ENCODE results near the gene RTN3. TPM values are rescaled to one million over a fixed set of nuclear protein-coding genes. Genes with fewer than 3 reads are reported as not detected.

RTN3 gene, protein sequence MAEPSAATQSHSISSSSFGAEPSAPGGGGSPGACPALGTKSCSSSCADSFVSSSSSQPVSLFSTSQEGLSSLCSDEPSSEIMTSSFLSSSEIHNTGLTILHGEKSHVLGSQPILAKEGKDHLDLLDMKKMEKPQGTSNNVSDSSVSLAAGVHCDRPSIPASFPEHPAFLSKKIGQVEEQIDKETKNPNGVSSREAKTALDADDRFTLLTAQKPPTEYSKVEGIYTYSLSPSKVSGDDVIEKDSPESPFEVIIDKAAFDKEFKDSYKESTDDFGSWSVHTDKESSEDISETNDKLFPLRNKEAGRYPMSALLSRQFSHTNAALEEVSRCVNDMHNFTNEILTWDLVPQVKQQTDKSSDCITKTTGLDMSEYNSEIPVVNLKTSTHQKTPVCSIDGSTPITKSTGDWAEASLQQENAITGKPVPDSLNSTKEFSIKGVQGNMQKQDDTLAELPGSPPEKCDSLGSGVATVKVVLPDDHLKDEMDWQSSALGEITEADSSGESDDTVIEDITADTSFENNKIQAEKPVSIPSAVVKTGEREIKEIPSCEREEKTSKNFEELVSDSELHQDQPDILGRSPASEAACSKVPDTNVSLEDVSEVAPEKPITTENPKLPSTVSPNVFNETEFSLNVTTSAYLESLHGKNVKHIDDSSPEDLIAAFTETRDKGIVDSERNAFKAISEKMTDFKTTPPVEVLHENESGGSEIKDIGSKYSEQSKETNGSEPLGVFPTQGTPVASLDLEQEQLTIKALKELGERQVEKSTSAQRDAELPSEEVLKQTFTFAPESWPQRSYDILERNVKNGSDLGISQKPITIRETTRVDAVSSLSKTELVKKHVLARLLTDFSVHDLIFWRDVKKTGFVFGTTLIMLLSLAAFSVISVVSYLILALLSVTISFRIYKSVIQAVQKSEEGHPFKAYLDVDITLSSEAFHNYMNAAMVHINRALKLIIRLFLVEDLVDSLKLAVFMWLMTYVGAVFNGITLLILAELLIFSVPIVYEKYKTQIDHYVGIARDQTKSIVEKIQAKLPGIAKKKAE
- total RNA-seq = 96.1 and 102 TPM in 2 replicates

DNA sequence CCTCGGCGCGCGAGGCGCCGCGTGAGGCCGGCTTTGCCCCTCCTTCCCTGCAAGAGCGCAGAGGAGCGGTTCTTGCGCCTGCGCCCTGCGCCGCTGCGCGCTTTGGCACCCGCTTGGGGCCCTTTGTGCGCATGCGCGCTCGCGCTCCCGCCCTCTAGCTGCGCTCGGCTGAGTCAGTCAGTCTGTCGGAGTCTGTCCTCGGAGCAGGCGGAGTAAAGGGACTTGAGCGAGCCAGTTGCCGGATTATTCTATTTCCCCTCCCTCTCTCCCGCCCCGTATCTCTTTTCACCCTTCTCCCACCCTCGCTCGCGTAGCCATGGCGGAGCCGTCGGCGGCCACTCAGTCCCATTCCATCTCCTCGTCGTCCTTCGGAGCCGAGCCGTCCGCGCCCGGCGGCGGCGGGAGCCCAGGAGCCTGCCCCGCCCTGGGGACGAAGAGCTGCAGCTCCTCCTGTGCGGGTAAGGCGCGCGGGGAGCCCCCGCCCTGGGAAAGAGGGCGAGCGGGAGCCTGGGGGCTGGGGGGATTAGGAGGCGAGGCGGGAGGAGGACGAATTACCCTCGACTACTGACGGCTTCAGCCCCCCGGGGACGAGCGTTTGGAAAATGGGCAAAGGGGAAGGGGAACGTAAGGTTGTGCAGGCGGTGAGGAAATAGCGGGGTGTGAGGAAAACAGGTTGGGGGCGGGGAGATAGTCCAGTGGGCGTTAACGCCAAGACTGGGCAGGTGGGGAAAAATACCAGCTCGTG lies at the start of gene RTN3:
Gene RTN3, plus strand, starts transcription at position 180 of the 745 bp plus-strand sequence. Its CDS starts 137 bp downstream, at position 317.

DNA sequence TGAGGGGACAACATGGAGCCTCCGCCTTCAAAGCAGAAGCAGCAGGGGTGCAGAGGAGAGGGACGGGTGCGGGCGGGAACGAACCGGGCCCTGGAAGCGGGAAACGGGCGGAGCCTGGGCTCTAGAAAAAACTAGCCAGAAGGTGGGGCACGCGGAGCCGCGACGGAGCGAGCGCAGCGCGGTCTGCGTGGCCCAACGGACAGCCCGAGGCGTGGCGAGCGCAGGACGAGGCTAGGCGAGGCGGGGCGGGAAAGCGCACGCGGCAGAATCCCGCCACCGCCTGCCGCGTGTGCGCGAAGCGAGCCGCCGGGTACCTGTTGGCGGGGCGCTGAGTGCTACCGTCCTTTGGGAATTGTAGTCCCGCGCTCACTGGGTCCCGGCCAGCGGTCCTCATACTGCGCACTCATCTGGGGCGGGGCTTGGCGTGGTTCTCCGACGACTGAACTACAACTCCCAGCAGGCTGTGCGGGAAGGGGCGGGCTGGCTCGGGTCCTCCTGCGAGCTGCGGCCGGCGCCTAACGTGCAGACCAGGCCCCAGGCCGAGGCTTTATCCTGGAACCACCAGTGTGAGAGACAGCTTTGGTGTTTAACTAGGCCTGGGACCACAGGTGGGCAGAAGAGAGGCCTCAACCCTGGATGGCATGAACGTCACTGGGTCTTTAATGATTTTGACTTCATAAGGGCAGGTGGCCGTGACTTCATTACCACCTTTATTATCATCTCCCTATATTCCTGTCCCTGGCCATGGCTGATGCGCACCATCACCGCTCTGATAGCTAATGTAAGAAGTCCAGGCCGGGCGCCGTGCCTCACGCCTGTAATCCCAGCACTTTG lies 9.8 kb upstream of the RTN3 start, which contains the start of gene ATL3:
Gene ATL3, minus strand, starts transcription at position 55 of the 834 bp plus-strand sequence. Its CDS starts 41 bp downstream, at position 14.

DNA sequence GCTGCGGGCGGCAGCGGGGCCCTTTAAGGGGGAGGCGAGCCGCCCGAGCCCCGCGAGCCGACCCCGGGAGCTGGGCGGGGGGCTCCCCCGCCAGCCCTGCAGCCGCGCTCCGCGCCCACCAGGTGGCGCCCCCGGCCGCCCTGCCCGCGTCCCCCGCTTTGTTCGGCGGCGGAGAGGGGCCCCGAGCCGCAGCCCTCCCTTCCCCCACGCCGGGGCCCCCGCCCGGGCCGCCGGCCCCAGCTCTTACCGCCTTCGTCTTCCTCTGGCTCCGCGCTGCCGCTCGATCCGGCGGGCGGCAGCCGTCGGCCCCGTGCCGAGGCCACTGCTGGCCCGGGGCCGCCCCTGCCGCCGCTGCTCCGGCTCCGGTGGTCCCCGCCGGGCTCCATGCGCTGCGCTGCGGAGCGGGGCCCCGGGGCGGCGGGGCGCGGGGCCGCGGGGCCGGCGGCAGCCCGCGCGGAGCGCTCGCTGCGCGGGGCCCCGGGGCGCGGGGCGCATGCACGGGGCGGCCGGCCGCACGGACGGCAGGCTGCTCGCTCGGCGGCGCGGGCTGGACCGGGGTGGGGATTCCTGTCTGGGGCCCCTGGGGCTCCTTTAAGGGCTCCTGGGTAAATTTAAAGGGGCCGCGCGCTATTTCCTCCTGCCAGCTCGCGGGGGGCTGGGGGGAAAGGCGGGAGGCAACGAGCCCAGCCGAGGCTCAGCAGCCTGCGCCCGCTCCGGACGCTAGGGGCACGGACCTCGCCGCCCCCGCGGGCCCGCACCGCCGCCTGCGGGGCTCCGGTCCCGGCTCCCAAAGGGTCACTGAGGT lies 87.1 kb downstream of the RTN3 start, which contains the start of gene ZFTA:
Gene ZFTA, minus strand, starts transcription at position 539 of the 805 bp plus-strand sequence. Its CDS starts 153 bp downstream, at position 386.

Other genes with a start within 250 kb of the RTN3 start
- gene PLAAT5, start 190.3 kb upstream of the RTN3 start, total RNA-seq = 0.17 TPM in 1 of 2 replicates, not detected in the other
- not detected in 2 replicates for gene LGALS12, start 175.4 kb upstream of the RTN3 start, total RNA-seq
- 13.2 and 23.2 TPM in 2 replicates for gene PLAAT4, start 144.7 kb upstream of the RTN3 start, total RNA-seq
- gene PLAAT2, start 118.1 kb upstream of the RTN3 start, total RNA-seq = not detected in 2 replicates
- gene PLAAT3, start 67.1 kb upstream of the RTN3 start, total RNA-seq = 11.6 and 12.4 TPM in 2 replicates
- 169 and 178 TPM in 2 replicates for gene ATL3, start 10.1 kb upstream of the RTN3 start, total RNA-seq
- gene ZFTA, start 87.3 kb downstream of the RTN3 start, total RNA-seq = 17.9 and 37.7 TPM in 2 replicates
- gene SPINDOC, start 132.0 kb downstream of the RTN3 start, total RNA-seq = 11.2 and 16.4 TPM in 2 replicates
- gene MARK2, start 157.6 kb downstream of the RTN3 start, total RNA-seq = 10.2 and 10.3 TPM in 2 replicates
- 4.4 and 8.8 TPM in 2 replicates for gene RCOR2, start 235.7 kb downstream of the RTN3 start, total RNA-seq

Measured in smooth muscle cell of trachea (primary cell).